Endodermal cell (in vitro differentiated cells): ENCODE data around the gene GPER1. TPM values are rescaled to one million over a fixed set of nuclear protein-coding genes. Genes with fewer than 3 reads are reported as not detected.

Source experiments
- DNase-seq: peaks from one replicate; pipeline ENCODE4 v3.0.0-alpha.2; 2017
- H3K27ac ChIP-seq: 2 replicates; pipeline ENCODE4 v1.5.1; 2013; ENCODE audit warnings: mild to moderate bottlenecking, low read depth, low read length, moderate library complexity
- H3K27me3 ChIP-seq: 2 replicates; pipeline ENCODE4 v1.6.1; 2013; ENCODE audit warnings: mild to moderate bottlenecking, low read length, moderate library complexity; ENCODE audit not compliant: insufficient read depth, control insufficient read depth, poor library complexity, severe bottlenecking
- H3K36me3 ChIP-seq: 2 replicates; pipeline ENCODE4 v1.7.0; 2013; ENCODE audit warnings: mild to moderate bottlenecking, low read length, moderate library complexity; ENCODE audit not compliant: control insufficient read depth, insufficient read depth
- H3K4me1 ChIP-seq: one replicate; pipeline ENCODE4 v1.7.0; 2013; ENCODE audit warnings: low read length; ENCODE audit not compliant: control insufficient read depth, insufficient read depth
- H3K4me3 ChIP-seq: 2 replicates; pipeline ENCODE4 v1.5.1; 2013; ENCODE audit warnings: mild to moderate bottlenecking, low read length, moderate library complexity
- H3K9ac ChIP-seq: 2 replicates; pipeline ENCODE4 v1.6.1; 2013; ENCODE audit warnings: mild to moderate bottlenecking, low read length, moderate library complexity; ENCODE audit not compliant: poor library complexity, severe bottlenecking; ENCODE audit errors: extremely low read depth
- H3K9me3 ChIP-seq: 2 replicates; pipeline ENCODE4 v1.6.1; 2013; ENCODE audit warnings: mild to moderate bottlenecking, low read length, moderate library complexity; ENCODE audit not compliant: control insufficient read depth
- H3K27ac Mint-ChIP-seq: 2 replicates; pipeline ENCODE4 v1.8.0; 2020; ENCODE audit warnings: mixed read lengths
- H3K27me3 Mint-ChIP-seq: 2 replicates; pipeline ENCODE4 v1.8.0; 2021; ENCODE audit warnings: mild to moderate bottlenecking, mixed read lengths; ENCODE audit not compliant: insufficient read depth
- H3K36me3 Mint-ChIP-seq: 2 replicates; pipeline ENCODE4 v1.8.0; 2020; ENCODE audit warnings: low read depth, mixed read lengths
- H3K4me1 Mint-ChIP-seq: 2 replicates; pipeline ENCODE4 v1.8.0; 2020; ENCODE audit warnings: mixed read lengths
- H3K4me3 Mint-ChIP-seq: 2 replicates; pipeline ENCODE4 v1.8.0; 2020; ENCODE audit warnings: mild to moderate bottlenecking, moderate library complexity, mixed read lengths
- H3K9me3 Mint-ChIP-seq: 2 replicates; pipeline ENCODE4 v1.8.0; 2020; ENCODE audit warnings: mild to moderate bottlenecking, mixed read lengths
- CTCF ChIP-seq: fragments of 200-600 bp; sonication (generic); conservative IDR thresholded peaks from 2 replicates; pipeline ENCODE4 v1.5.0; 2021; ENCODE audit warnings: antibody characterized with exemption, mild to moderate bottlenecking
- WGBS, 2 experiments: methylation state at CpG; one replicate each; pipeline versions ENCODE4 v1.1.5 to v1.1.7; 2013; ENCODE audit warnings: missing lambda C conversion rate in 2 of 2, mixed read lengths in 1 of 2; ENCODE audit not compliant: insufficient coverage in 1 of 2, insufficient read length in 1 of 2; 5-methylcytosine and 5-hydroxymethylcytosine counted together
- total RNA-seq, 2 donors: library from RNA; stranded (reverse); fragmentation: NEBNext Ultra II Directional in 1 of 2; extraction: Animal tissue kit (Norgen Biotek cat#: 25700) in 1 of 2; gene quantifications; 2 replicates in 1 of 2; 3 replicates in 1 of 2; pipeline ENCODE4 v1.2.1, GENCODE V29; 2021

The GPER1 gene
- total RNA-seq, 2 donors from 2014 or later = 0.35 to 0.51 TPM

- no peaks in the 10 kb centered on the region for H3K9me3 ChIP-seq
- TF ChIP-seq CTCF = no peak
- H3K4me3 ChIP-seq = no peak overlapping the region
- Mint-ChIP-seq H3K36me3 (peaks cover 31% of the 10 kb centered on the region), H3K27me3 (no peaks in the 10 kb centered on the region), H3K27ac (peak overlapping the region; percentile 21), H3K4me3 (no peak overlapping the region), H3K4me1 (peaks cover 2% of the 10 kb centered on the region), H3K9me3 (peaks cover 8% of the 10 kb centered on the region)
- H3K36me3 ChIP-seq = peaks cover 36% of the 10 kb centered on the region
- no peaks in the 10 kb centered on the region for H3K27me3 ChIP-seq
- H3K4me1 ChIP-seq = peaks cover 4% of the 10 kb centered on the region
- H3K9ac ChIP-seq = no peak overlapping the region
- 82 to 90% methylated on average over 13 to 28 of the region's 28 CpGs for WGBS, 2 experiments
- peak overlapping the region; percentile 22 for H3K27ac ChIP-seq
- DNase-seq = peak; percentile 47
Observed at GRCh38 chr7:1121886-1122831, 34.2 kb downstream of the GPER1 start.

- H3K9ac ChIP-seq = no peak overlapping the region
- Mint-ChIP-seq H3K27me3 (no peaks in the 10 kb centered on the region), H3K4me3 (no peak overlapping the region), H3K9me3 (peaks cover under 1% of the 10 kb centered on the region), H3K36me3 (peaks cover 24% of the 10 kb centered on the region), H3K27ac (peak overlapping the region; percentile 21), H3K4me1 (peaks cover 2% of the 10 kb centered on the region)
- no peak for TF ChIP-seq CTCF
- peak overlapping the region; percentile 76 for H3K27ac ChIP-seq
- H3K4me1 ChIP-seq = peaks cover 4% of the 10 kb centered on the region
- no peaks in the 10 kb centered on the region for H3K27me3 ChIP-seq
- WGBS, 2 experiments = 92 to 95% methylated on average over 24 to 31 of the region's 31 CpGs
- H3K9me3 ChIP-seq = no peaks in the 10 kb centered on the region
- no peak overlapping the region for H3K4me3 ChIP-seq
- H3K36me3 ChIP-seq = peaks cover 31% of the 10 kb centered on the region
- no peak for DNase-seq
Observed at GRCh38 chr7:1122832-1123501, 35.1 kb downstream of the GPER1 start.

- peak; percentile 85 for TF ChIP-seq CTCF
- DNase-seq = peak; percentile 95
- peaks cover 22% of the 10 kb centered on the region for H3K36me3 Mint-ChIP-seq
- no peaks in the 10 kb centered on the region for H3K27me3 Mint-ChIP-seq
- H3K4me3 Mint-ChIP-seq = no peak overlapping the region
- Histone ChIP-seq H3K36me3 (peaks cover 31% of the 10 kb centered on the region), H3K4me3 (no peak overlapping the region), H3K9ac (peak overlapping the region; percentile 11), H3K27ac (peak overlapping the region; percentile 76), H3K27me3 (no peaks in the 10 kb centered on the region), H3K4me1 (peaks cover 4% of the 10 kb centered on the region), H3K9me3 (no peaks in the 10 kb centered on the region)
- peak overlapping the region; percentile 21 for H3K27ac Mint-ChIP-seq
- 26 to 38% methylated on average over 14 to 17 of the region's 17 CpGs for WGBS, 2 experiments
- H3K9me3 Mint-ChIP-seq = no peaks in the 10 kb centered on the region
- H3K4me1 Mint-ChIP-seq = peaks cover 2% of the 10 kb centered on the region
Observed at GRCh38 chr7:1123715-1124114, 35.8 kb downstream of the GPER1 start.
